ENCODE data around the gene CNTN5. TPM values are rescaled to one million over a fixed set of nuclear protein-coding genes. Genes with fewer than 3 reads are reported as not detected.

CNTN5 gene
- total RNA-seq, 1 donor from 2014 or later, result not detected

DNA sequence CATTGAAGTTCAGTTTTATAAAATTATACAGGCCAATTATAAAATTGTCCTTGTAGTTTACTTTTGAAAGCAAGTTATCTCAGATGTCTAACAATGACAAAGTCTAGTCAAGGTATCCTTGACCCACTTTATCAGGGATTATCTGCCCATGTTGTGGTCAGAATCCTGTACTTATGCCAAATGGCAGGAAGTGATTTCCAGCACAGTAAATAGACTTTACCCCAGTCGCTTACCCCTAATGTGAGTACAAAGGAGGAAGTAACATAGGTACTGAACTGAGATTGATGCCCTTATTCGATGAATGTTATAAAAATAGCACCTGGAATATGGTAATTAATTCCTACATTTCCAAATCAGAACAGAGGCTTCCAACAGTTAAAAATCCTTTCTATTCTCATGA, 355.7 kb downstream of the CNTN5 start:
- no peak overlapping the region for H3K4me3 Mint-ChIP-seq (ENCODE audit: unreplicated experiment)
- no peaks in the 10 kb centered on the region for H3K4me1 Mint-ChIP-seq (ENCODE audit: low read depth)
- DNase-seq (ENCODE audit: low spot score), result no peak
- peaks cover 2% of the 10 kb centered on the region for H3K27me3 Mint-ChIP-seq (ENCODE audit: low read depth)
- H3K36me3 Mint-ChIP-seq (ENCODE audit: low read depth), result no peaks in the 10 kb centered on the region
- no peak overlapping the region for H3K27ac Mint-ChIP-seq (ENCODE audit: unreplicated experiment)
- H3K9me3 Mint-ChIP-seq (ENCODE audit: low read depth), result peaks cover 3% of the 10 kb centered on the region
- TF ChIP-seq, protein P1, sequence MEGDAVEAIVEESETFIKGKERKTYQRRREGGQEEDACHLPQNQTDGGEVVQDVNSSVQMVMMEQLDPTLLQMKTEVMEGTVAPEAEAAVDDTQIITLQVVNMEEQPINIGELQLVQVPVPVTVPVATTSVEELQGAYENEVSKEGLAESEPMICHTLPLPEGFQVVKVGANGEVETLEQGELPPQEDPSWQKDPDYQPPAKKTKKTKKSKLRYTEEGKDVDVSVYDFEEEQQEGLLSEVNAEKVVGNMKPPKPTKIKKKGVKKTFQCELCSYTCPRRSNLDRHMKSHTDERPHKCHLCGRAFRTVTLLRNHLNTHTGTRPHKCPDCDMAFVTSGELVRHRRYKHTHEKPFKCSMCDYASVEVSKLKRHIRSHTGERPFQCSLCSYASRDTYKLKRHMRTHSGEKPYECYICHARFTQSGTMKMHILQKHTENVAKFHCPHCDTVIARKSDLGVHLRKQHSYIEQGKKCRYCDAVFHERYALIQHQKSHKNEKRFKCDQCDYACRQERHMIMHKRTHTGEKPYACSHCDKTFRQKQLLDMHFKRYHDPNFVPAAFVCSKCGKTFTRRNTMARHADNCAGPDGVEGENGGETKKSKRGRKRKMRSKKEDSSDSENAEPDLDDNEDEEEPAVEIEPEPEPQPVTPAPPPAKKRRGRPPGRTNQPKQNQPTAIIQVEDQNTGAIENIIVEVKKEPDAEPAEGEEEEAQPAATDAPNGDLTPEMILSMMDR (IDR thresholded peaks at IDR 0.05), result no peak

DNA sequence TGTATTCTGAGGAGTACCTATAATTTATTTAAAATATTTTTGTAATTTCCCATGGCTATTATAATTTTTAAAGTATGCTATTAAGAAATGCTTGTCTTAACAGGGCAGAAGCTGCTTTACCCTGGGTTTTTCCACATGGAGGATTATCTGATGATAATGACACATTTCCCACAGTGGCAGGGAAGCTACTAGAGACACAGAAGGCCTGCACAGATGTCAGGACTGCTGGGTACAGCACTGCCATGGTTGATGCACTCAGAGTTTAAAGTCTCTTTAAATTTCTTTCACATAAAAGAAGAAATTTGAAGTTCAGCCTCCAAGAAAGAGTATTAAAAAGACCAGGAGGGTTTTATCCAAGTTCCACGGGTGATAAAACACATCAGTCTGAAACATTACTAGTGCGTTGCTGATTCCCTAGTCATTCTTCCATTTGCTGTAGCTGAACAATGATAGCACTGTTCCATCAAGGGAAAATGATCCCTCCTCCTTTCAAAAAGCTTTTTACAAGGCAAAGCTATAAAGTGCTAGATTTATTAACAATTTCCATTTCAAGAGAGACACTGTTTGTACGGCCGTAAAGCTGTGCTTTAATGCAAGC, 363.0 kb downstream of the CNTN5 start:
- TF ChIP-seq, protein P1 (IDR thresholded peaks at IDR 0.05), result no peak
- peaks cover 22% of the 10 kb centered on the region for H3K27me3 Mint-ChIP-seq (ENCODE audit: low read depth)
- no peaks in the 10 kb centered on the region for H3K36me3 Mint-ChIP-seq (ENCODE audit: low read depth)
- DNase-seq (ENCODE audit: low spot score), result no peak
- H3K27ac Mint-ChIP-seq (ENCODE audit: unreplicated experiment), result no peak overlapping the region
- no peaks in the 10 kb centered on the region for H3K4me1 Mint-ChIP-seq (ENCODE audit: low read depth)
- no peak overlapping the region for H3K4me3 Mint-ChIP-seq (ENCODE audit: unreplicated experiment)
- no peaks in the 10 kb centered on the region for H3K9me3 Mint-ChIP-seq (ENCODE audit: low read depth)

DNA sequence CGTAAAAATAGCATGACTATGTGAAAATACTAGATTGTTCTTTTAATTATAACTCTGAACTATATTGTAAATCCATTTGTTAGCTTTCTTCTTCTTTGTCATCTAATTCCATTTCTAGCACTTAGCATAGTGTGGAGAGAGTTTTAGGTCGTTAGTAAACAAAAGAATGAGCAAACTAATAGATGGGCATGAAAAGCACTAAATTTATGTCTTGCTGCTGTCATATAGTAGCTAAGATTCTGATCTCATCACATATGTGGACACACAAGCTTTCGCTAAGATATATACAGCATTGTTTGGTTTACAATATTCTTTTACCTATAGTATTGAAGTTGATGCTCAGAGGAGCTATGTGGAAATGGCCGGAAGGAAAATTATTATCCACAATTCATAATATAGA, 370.5 kb downstream of the CNTN5 start:
- H3K4me3 Mint-ChIP-seq (ENCODE audit: unreplicated experiment), result no peak overlapping the region
- H3K27me3 Mint-ChIP-seq (ENCODE audit: low read depth), result peaks cover 27% of the 10 kb centered on the region
- H3K27ac Mint-ChIP-seq (ENCODE audit: unreplicated experiment), result no peak overlapping the region
- TF ChIP-seq, protein P1 (IDR thresholded peaks at IDR 0.05), result no peak
- no peaks in the 10 kb centered on the region for H3K36me3 Mint-ChIP-seq (ENCODE audit: low read depth)
- DNase-seq (ENCODE audit: low spot score), result no peak
- H3K9me3 Mint-ChIP-seq (ENCODE audit: low read depth), result no peaks in the 10 kb centered on the region
- no peaks in the 10 kb centered on the region for H3K4me1 Mint-ChIP-seq (ENCODE audit: low read depth)

DNA sequence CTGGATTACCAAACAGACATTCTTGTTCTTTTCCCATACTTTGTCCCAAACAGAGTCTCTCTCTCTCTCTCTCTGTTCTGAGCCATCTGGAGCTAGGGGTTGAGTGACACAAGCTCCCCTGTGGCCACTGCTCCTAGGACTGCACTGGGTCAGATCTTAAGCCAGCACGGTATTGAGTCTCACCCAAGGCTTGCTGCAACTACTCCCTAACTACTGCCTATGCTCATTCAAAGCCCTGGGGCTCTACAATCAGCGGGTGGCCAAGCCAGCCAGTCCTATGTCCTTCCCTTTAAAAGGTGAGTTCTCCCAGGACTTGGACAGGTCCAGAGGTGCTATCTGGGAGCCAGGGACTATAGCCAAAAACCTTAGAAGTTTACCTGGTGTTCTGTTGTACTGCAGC, 385.6 kb downstream of the CNTN5 start:
- DNase-seq (ENCODE audit: low spot score), result no peak
- TF ChIP-seq, protein P1 (IDR thresholded peaks at IDR 0.05), result no peak
- Mint-ChIP-seq H3K4me1 (ENCODE audit: low read depth) (no peaks in the 10 kb centered on the region), H3K27me3 (ENCODE audit: low read depth) (peaks cover 23% of the 10 kb centered on the region), H3K4me3 (ENCODE audit: unreplicated experiment) (no peak overlapping the region), H3K9me3 (ENCODE audit: low read depth) (no peaks in the 10 kb centered on the region), H3K27ac (ENCODE audit: unreplicated experiment) (no peak overlapping the region), H3K36me3 (ENCODE audit: low read depth) (no peaks in the 10 kb centered on the region)

DNA sequence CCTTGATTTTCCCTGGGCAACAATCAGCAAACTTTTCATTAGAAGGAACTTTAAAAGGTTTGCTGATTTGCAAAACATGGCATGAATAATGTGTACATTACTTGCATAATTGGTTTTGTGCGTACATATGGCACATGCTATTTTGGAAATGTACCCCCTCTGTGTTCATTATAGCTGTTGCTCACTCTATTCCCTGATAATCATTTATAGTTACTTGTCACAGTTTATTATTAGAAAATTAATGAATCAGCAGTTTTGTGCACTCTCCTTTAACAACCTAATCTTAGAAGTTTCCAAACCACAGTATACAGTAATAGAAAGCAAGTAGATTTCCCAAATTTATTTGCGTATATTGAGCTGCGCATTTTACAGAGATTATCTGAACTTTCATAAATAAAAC, 389.9 kb downstream of the CNTN5 start:
- no peak for DNase-seq (ENCODE audit: low spot score)
- Mint-ChIP-seq H3K36me3 (ENCODE audit: low read depth) (no peaks in the 10 kb centered on the region), H3K4me1 (ENCODE audit: low read depth) (no peaks in the 10 kb centered on the region), H3K27me3 (ENCODE audit: low read depth) (peaks cover 28% of the 10 kb centered on the region), H3K9me3 (ENCODE audit: low read depth) (no peaks in the 10 kb centered on the region), H3K27ac (ENCODE audit: unreplicated experiment) (no peak overlapping the region), H3K4me3 (ENCODE audit: unreplicated experiment) (no peak overlapping the region)
- TF ChIP-seq, protein P1 (IDR thresholded peaks at IDR 0.05), result no peak

Data from chondrocyte (in vitro differentiated cells).